Right lung (tissue), 5 donors: ENCODE measurements around the gene FDXR. TPM values are rescaled to one million over a fixed set of nuclear protein-coding genes. Genes with fewer than 3 reads are reported as not detected.

Experiments
- DNase-seq, 2 donors: peaks; one replicate each; pipeline ENCODE4 v3.0.0-alpha.2; 2013
- polyA plus RNA-seq, 5 donors: library from polyadenylated mRNA; unstranded; fragments of 120-200 nt; gene quantifications; one replicate each; pipeline versions ENCODE4 v1.2.1 to v1.2.3, GENCODE V29; 2013; ENCODE audit warnings: inconsistent platforms in 1 of 5, low replicate concordance in 1 of 5; ENCODE audit not compliant: insufficient read length in 5 of 5, insufficient read depth in 1 of 5

The FDXR gene
- polyA plus RNA-seq, 5 donors = 4.6 to 8.3 (median 7.5) TPM

DNA sequence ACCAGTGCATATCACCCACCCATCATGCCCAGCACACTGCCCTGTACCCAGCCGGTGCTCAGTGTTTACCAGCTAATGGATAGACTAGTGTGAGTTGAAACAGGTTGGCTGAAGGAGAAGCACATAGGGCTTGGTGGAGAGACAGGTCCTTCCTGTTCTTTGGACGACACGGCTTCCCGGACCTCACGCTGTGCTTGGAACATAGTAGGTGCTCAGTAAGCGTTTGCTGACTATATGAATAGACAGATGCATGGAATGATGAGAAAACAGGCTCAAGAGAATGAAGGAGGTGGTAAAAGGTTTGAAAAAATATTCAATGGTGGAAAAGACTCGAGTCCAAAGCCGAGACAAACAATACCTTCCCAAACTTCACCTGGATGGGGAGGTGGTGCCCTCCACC lies 27.4 kb upstream of the FDXR start:
- DNase-seq = no peak

DNA sequence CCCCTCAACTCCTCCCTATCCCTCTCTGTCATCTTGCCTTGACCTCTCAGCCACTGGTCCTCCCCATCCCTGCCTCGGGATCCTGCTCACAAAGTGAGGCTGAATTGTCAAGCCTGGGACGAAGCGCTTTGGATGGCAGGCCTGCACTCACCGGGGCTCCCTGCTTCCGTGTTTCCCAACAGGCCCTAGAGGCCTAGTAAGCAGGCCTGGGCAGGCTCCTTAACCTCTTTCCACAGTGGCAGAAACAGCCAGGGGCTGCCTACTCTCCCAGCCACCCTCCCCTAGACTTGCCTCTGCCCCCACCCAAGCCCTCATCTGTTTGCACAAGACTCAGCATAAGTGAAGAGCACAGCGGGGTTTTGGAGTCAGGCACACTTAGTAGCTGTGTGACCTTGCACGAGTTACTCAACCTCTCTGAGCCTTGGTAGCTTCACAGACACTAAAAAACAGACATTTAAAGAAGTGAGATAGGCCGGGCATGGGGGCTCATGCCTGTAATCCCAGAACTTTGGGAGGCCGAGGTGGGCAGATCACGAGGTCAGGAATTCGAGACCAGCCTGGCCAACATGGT lies 25.7 kb upstream of the FDXR start:
- no peak for DNase-seq

DNA sequence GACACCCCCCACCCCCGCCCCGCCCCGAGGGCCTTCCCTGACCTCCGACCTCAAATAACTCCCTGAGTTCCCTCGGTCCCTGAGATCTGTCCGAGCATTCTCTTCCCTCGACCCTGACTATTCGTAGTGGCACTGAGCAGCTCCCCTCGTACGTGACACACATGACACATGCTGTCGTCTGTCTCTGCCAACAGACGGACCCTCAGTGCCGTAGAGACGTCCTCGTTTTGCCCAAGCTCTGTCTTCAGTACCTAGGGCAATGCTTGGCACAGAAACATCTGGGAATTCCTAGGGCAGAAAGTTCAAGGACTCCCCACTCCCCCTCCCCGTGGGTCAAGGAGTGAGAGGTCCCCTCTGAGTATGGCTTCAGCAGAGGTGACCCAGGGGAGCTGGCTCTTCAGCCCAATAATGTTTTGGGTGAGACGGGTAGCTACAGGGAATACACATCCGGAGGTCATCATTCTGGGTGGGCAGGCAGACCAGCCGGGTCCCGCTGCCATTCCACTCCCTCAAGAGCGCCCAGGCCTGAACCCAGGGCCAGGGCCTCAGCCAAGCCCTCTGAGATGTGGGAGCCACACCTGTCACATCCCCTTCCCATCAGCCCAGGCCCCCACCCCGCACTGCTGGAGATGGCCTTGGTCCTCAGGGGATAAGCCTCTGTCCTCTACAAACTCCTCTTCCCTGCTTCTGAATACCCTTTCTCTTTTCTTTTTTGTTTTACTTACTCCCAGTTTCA lies 21.3 kb upstream of the FDXR start:
- DNase-seq = no peak

DNA sequence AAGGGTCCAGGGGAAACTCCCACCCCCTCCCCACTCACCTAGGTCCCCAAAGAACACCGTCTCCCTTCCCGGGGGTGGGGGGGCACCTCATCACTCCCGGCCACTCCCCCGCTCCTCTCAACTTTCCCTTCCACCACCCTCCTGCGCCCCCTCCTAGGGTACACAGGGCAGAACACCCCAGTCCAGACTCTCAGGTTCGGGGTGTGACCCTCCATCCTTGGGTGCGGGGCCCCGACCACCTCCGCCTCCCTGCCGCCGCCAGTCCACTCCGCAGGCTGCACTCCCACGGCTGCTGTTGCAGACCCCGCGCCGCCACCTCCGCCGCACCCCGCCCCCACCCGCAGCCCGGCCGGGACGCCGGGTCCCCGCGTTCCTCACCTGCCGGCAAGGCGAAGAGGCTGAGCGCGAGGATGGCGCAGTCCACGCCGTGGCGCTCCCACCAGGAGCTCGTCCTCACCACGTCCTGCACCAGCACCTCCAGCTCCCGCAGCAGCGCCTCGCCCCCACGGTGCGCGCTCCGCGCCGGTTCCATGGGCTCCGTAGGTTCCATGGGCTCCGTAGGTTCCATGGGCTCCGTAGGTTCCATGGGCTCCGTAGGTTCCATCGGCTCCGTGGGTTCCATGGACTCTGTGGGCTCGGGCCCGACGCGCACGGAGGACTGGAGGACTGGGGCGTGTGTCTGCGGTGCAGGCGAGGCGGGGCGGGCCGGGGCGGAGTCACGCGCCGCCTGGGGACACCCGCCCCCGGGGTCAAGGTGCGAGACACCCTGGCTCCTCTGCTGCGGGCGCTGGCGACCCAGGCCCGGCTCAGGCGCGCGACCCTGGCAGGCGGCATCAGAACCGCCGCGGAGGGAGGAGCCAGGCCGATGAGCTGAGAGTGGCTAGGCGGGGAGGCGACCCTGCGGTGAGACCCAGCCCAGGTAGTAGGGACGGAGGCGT lies 20.4 kb upstream of the FDXR start, which contains the start of gene FADS6:
Gene FADS6, minus strand, starts transcription at position 660 of the 938 bp plus-strand sequence. Its CDS starts 38 bp downstream, at position 622.
- no peak for DNase-seq

DNA sequence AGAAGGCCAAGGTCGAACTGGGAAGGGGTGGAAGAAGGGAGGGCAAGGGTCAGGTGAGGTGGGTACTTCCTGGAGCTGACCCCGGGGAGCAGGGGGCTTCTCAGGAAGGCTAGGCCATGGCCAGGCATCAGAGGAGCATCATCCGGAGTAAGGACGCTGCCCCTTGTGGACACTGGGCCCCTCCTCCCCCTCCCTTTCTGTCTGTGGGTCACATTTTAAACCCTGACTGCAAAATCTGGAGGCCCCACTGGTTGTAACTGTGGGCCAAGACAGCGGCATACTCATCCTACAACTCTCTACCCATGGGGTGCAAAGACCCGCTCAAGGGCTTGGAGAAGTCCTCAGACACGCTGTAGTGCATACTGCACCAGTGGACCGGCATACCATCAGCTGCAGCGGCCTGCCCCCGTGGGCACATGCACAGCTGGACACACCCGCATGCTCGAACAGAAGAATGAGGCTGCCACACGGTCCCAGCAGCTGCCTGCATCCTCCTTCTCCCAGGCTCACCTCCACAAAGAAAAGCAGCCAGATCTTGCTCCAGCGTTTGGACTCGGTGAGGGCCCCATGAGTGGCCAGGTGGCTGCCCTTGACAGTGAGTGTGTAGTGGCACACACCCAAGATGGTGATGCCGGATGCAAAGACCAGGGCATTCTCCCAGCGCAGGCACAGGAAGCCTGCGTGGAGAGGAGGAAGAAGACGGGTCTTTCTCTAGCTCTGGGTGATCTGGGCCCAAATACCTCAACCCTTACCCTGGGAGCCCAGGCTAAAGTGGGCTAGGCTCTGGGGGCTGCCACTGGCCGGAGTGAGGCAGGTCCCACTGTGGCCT lies 19.4 kb upstream of the FDXR start:
- DNase-seq = no peak

DNA sequence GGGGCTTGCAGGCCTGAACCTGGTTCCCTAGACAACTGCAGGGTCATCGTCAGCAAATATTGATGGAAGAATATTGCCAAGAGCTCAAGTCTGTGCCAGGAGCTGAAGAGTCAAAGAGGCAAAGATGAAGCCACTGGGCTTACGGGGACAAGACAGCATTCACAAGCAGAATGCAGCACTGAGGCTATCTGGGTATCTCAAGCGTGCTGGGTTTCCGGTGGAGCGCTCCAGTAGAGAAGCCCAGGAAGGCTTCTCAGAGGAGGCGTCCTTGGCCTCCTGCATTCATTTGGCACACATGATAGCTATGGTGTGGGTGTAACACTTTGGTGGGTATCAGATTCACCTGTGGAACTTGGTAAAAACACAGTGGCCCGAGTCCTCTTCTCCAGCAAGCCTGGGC lies 17.8 kb upstream of the FDXR start:
- DNase-seq = no peak

DNA sequence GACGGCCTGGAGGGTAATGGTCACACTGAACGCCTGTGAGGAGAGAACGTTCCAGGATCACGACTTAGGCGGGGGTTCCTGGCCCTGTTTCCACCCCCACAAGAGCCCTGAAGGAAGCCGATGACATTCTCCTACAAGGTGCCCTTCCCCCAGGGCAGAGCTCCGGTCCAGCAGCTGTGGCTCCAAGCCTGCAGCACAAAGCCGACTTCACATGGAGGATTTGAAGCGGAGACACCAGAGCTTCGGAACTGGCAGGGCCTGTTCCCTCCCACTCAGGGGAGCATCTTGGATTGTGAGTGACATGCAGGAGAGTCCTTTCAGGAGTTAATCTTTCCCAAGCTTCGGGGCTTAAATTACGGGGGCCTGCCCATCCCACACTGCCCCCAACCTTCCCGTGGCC lies 15.7 kb upstream of the FDXR start:
- no peak for DNase-seq

DNA sequence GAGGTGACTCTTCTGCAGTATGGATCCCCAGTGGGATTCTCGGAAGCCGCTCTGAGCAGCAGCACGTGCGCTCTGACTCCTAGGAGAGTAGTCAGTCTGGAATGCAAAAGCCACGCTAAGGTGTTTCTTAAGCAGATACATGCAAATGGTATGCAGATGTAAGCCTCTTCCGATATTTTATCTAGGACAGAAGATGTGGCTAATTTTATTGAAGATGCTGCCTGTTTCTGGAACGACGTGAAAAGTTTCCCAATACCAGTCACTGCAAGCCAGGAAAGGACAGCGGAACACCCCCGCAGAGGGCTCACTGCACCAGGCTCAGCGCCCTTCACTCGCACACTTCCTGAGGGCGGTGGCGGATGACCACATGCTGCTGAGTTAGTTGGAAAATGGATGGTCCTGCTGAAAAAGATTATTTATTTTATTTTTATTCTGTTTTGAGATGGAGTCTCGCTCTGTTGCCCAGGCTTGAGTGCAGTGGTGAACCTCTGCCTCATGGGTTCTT lies 10.5 kb upstream of the FDXR start:
- no peak for DNase-seq

DNA sequence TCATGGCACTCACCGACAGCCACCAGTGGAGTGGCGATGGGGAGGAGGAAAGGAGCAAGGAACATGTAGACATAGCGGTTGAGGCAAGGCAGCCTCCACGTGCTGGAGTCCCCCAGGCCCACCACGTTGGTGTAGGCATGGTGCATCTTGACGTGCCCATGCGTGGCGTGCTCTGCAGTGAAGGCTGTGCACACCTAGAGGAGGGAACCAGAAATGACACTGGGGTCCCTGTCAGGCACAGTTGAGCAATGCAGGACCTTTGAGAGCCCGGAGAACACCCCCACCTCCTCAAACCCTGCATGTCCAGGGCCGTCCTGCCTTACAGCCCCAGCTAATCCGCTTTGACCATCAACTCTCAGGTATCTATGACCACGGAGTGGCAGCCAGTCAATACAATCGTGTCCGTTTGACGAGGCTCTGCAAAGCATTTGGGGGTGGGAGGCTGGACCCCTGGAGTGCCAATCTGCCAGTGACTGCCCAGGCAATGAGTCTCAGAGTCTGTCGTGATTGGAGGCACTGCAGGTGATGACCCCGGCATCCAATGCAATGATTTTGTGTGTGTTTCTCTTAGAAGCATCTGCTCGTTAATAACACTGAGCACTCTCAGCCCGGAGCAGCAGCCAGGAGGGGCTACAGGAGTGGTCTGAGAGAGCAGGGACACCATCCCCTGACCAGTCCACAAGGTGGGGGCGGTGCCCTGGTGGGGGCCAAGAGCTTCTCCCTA lies 9.9 kb upstream of the FDXR start:
- DNase-seq = no peak

DNA sequence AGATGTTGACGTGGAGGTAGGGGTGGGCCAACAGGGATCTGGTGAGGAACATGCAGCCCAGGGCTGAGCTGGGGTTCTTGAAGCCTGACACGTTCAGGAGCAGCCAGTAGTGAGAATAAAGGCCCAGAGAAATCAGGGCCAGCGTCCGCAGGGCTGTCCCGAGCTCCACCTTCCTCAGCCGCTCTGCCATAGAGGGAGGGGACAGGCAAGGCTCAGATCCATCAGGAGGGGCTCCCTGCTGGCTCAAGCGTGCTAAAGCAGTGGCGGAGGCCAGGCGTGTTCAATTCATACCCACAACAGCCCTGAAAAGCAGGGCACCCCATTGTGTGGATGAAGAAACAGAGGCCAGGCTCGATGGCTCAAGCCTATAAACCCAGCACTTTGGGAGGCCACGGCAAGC lies 8.3 kb upstream of the FDXR start:
- DNase-seq = no peak

DNA sequence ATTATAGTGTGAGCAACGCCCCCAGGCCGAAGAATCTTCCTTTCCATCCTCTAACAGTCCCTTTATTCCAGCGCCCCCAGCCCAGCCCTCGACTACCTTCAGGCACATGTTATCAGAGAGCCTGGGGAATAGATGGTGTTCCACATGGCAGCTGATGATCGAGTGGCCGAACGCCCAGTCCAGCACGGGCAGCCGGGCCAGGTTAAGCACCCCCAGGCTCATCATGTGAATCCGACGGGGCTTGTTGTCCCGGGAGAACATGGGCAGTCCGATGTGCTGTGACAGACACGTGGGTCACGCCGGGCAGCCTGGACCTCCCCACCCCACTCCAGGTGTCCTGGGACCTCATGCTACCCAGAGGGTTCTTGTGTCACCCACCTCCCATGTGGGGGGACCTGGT lies 6.5 kb upstream of the FDXR start:
- no peak for DNase-seq

DNA sequence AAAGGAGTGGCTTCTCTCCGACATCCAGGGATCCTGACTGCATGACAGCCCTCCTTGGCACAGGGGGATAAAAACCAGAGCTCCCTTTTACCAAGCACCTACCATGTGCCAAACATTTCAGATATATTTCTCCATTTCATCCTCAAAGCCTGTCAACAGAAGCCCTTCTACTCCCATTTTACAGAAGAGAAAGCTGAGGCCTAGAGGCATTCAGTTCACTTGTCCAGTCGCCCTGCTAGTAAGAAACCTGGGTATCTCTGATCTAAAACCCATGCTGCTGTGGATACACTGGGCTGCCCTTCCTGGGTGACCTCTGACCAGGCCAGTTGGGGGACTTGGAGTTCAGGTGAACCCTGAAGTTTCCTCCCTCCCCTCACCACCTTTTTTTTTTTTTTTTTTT lies 5.9 kb upstream of the FDXR start:
- no peak for DNase-seq

DNA sequence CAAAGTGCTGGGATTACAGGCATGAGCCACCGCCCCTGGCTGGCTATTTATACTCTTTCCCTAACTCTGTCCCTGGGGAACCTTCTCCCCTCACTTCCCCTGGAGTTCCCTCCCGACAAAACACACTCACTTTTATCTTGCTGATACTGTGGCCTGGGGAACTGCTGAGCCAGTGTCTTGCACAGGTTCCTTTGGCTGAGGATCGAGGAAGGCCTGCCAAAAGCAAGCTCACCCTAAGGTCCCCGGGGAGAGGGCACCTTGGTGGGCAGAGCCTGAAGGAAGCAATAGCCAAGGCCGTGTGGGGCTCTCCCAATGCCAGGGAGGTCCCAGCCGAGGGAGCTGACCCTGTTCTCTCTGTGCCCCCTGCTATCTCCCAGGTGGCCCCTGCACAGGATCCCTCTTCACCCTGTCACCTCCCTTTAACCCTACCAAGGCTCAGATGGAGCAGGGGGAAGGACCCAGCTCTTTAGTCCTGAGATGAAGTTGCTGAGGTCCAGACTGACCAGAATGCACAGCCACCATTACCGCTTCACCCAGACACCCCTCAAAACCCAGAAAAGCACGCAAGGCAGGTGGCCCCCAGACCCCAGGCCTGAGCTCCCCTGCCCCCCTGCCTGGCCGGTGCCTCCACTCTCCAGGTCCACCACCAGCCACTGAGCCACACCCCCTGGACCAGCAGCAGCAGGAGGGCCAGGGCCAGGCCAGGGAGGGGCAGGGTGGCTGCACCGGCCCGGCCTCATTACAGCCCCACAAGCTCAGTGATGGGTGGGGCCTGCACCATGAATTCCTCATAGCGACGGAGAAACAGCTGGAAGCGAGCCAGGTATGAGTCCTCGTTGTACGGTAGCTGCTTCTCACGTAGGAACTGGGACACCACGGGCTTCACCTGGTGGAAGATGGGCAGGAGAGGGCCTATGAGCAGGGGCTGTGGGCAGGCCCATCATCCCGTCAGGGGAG lies 5.1 kb upstream of the FDXR start:
- DNase-seq = no peak

DNA sequence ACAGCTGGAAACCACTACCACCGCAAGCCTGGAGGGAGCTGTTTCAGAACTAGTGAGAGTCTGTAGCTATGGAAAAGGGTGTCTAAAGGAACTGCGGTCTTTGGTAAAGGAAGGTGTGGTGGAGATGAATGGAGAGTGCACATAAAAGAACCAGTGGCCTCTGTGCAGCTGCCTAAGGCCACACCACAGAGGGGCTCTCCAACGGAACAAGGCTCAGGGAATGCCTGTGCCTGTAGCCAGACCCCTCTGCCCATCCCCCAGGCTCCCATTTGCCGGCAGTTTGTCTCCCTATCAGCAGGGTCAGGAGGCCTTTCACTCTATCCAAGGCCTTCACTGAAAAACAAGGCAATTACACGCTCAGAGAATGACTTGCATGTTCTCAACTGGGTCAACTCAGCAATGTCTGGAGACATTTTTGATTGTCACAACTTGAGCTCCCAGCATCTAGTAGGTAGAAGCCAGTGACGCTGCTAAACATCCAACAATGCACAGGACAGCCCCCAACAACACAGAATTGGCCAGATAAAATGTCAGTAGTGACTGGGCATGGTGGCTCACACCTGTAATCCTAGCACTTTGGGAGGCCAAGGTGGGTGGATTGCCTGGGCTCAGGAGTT lies 3.3 kb upstream of the FDXR start:
- no peak for DNase-seq

DNA sequence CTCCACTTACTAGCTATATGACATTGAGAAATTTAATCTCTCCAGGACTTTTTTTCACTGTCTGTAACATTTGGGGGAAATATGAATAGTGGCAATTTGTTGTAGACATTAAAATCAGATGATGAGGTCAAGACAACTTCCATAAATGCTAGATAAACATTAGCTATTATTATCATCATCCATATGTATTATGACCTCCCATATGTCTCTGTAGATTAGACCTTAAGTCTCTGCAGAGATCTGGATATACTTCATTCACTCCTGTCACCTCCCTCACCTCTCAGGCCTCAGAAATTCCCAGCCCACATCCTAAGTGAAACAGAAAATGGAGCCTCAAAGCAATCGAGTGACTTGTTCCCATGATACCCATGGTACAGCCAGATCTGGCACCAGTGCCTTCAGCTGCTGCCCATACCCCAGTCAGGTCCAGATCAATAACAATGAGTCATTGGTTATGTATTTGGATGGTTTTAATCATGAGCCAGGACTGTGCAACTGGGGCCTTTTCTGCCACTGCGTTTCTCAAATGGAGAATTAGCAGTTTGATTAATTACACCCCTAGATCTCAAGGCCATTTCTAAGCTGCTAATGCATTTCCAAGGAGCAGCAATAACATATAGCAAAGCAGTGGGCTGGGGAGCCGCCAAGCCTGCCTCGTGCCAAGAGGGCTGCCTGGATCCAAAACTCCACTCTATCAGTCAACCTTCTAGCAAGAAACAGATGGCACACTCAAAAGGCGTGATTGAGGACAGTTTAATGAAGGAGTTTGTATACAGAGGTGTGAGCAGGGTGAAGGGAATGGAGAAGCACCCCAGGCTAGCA lies 2.6 kb upstream of the FDXR start:
- no peak for DNase-seq

DNA sequence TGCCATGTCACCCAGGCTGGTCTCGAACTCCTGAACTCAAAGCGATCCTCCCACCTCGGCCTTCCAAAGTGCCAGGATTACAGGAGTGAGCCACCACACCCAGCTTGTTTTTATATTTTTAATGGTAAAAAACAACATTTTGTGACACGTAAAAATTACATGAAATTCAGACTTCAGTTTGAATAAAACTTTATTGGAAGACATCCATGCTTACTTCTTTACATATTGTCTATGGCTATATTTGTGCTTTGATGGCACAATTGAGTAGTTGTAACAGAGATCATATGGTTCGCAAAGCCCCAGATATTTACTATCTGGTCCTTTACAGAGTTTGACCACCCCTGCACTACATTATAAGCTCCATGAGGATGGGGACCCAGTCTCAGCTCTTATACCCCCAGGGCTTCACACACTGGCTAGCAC lies 1.8 kb upstream of the FDXR start:
- no peak for DNase-seq

DNA sequence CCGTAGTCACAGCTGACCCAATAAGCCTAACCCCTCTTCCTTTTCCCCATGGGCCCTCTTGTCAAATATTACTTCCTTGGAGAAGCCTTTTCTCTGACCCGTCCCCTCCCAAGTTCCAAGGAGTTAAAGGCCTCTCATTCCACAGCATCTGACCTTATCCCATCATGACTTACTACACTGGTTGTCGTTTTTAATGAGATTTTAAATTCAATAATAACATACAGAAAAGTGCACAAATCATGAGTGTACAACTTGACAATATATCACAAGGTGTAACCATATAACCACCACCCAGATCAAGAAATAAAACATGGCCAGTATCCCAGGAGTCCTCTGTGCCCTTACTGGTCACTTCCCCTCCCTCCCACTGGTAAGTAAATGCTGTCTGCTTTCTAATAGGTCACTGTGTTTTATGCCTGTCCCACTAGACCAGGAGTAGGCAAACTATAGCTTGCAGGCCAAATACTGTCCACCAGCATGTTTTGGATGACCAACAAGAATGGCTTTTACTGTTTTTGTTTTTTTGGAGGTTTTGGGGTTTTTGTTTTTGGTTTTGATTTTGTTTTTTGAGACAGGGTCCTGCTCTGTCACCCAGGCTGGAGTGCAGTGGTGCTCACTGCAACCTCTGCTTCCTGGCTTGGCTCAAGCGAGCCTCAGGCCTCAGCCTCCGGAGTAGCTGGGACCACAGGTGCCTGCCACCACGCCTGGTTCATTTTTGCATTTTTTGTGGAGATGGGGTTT lies 1.2 kb upstream of the FDXR start:
- DNase-seq = no peak
